Measurements from ENCODE around the gene UPB1.

GRCh38 chr22:24553597-24554312 is 58.6 kb downstream of the UPB1 start:
- TF ChIP-seq JUNB (IDR thresholded peaks at IDR 0.05; ENCODE audit: unreplicated experiment) (no peak), POLR2AphosphoS5 (IDR thresholded peaks at IDR 0.05; ENCODE audit: low read depth) (no peak), EZH2 (IDR thresholded peaks at IDR 0.05; ENCODE audit: low read depth, unreplicated experiment) (no peak), EZH2phosphoT487 (IDR thresholded peaks at IDR 0.05; ENCODE audit: unreplicated experiment) (no peak), CTCF (conservative IDR thresholded peaks at IDR 0.05; ENCODE audit: low read depth in 2 of 2) (no peak), REST (IDR thresholded peaks at IDR 0.05; ENCODE audit: unreplicated experiment) (no peak), ZNF114 (CRISPR knock-in tag; IDR thresholded peaks at IDR 0.05) (no peak), ETS1 (IDR thresholded peaks at IDR 0.05) (no peak), ZNF331 (CRISPR knock-in tag; IDR thresholded peaks at IDR 0.05; ENCODE audit: low read depth) (no peak), CREB1 (CRISPR knock-in tag; IDR thresholded peaks at IDR 0.05; ENCODE audit: low read depth) (no peak), NANOG (IDR thresholded peaks at IDR 0.05; ENCODE audit: borderline replicate concordance) (no peak)
